ENCODE measurements around the gene LIMS1.
"Not testable (repeated sequence)": the region's sequence is repeated elsewhere in the genome, so short reads cannot be mapped to it uniquely, and the experiment has no call there.

DNA sequence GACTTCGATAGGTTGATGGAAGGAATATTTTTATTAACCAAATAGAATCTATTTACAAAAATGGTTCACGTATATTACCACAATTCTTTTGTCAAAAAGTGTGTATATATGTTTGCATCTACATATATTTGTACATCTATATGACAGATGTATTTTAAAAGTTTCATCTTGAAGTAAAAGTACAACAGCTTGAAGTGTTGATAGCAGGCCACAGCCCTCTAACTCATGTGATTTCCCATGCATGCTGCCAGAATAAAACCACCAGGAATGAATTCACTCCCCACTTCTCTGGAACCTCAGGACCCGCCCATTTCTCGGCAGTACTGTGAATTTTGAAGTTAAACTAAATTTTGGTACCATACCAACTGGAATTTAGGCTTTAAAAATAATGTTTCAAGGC lies 26.6 kb upstream of the LIMS1 start:
- TF ChIP-seq, protein P1, sequence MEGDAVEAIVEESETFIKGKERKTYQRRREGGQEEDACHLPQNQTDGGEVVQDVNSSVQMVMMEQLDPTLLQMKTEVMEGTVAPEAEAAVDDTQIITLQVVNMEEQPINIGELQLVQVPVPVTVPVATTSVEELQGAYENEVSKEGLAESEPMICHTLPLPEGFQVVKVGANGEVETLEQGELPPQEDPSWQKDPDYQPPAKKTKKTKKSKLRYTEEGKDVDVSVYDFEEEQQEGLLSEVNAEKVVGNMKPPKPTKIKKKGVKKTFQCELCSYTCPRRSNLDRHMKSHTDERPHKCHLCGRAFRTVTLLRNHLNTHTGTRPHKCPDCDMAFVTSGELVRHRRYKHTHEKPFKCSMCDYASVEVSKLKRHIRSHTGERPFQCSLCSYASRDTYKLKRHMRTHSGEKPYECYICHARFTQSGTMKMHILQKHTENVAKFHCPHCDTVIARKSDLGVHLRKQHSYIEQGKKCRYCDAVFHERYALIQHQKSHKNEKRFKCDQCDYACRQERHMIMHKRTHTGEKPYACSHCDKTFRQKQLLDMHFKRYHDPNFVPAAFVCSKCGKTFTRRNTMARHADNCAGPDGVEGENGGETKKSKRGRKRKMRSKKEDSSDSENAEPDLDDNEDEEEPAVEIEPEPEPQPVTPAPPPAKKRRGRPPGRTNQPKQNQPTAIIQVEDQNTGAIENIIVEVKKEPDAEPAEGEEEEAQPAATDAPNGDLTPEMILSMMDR (conservative IDR thresholded peaks at IDR 0.05 in 1 of 2, IDR thresholded peaks at IDR 0.05 in 1 of 2; ENCODE audit: extremely low read depth in 1 of 2, insufficient read depth in 1 of 2, low read depth in 1 of 2, low read length in 2 of 2) = not testable (repeated sequence)
- TF ChIP-seq EZH2 (IDR thresholded peaks at IDR 0.05; ENCODE audit: borderline replicate concordance, low read length) = not testable (repeated sequence)

Measured in mammary epithelial cell (primary cell).